GM21717 (cell line): Measurements from ENCODE around the gene MFSD12.
A peak's percentile ranks its signal among the peaks of the same experiment; 100 is the strongest.

Experiments used
- ATAC-seq: cut with Tn5 transposase; IDR thresholded peaks from one replicate; pipeline ENCODE4 v1.9.1; 2021; ENCODE audit warnings: mild to moderate bottlenecking, moderate library complexity; ENCODE audit not compliant: unreplicated experiment

The MFSD12 gene

GRCh38 chr19:3563709-3564524 lies 6.5 kb upstream of the MFSD12 start:
- no peak for ATAC-seq

DNA sequence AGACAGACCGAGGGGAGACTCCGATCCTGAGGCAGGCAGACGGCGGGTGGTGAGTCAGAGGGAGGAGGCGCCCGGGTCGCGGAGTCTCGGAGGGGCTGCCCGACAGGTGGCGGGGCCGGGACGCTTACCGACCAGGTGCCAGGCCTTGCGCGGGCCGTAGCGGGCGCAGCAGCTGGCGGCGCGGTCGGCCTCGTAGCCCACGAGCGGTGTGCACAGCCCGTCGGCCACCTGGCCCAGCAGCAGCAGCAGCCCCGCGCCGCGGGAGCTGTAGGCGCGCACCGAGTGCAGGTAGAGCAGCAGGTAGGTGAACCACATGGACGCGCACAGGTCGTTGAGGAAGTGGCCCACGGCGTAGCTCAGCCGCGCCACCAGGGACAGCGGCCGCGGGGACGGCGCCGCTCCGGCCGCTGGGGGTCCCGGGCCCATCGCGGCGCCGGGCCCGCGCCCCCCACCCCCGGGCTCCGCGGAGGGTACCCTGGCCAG lies 367 bp downstream of the MFSD12 start:
- ATAC-seq, result peak; percentile 24

DNA sequence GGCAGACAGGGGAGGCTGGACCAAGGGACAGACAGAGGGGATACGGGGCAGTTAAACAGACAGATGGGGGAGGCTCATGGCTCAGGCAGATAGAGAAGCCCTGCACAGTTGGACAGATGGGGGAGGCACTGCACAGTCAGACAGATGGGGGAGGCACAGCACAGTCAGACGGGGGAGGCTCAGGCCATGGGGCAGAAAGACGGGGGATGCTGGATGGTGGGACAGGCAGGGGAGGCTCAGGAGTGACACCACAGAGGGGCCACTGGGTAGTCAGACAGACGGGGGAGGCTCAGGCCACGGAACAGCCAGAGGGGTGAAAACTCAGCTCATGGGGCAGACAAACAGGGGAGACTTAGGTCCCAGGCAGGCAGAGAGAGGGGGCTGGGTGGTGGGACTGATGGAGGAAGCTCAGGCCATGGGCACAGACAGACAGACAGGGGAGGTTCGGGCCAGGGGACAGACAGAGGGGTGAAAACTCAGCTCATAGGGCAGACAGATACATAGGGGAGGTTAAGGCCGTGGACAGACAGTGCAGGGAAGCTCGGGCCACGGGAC lies 886 bp downstream of the MFSD12 start:
- no peak for ATAC-seq

DNA sequence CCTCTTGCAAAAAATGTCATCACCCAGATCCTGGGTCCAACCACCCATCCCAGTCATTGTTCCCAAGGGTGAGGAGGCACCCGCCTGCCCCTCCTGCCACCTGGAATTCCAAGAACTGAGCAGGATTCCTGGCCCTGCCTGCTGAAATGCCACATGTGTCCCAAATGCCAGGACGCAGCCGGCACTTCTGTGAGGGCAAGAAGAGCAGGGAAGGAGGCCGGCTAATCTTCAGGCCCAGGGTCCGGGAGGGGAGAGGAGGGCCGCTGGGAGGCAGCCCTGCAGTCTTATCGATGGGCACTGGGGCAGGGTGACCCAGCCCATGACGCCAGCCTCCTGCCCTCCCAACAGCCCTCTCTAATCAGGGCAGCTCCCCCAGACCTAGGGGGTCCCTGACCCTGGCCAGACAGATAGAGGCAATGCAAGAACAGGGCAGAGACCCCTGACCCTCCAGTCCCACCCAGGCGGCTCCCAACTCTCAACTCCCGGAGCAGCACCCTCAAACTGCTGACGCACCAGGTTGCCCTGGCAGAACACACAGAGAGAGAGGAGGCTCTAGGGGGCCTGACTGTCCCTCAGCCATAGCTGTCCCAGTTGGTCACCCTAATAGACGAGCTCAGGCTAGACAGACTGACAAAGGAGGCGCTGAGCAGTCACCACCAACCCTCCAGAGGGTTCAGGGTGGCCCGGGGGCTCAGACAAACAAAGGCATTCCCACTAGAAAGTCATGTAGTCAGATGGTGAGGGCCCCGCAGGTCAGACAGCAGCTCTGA lies 1.5 kb downstream of the MFSD12 start:
- ATAC-seq, result no peak

DNA sequence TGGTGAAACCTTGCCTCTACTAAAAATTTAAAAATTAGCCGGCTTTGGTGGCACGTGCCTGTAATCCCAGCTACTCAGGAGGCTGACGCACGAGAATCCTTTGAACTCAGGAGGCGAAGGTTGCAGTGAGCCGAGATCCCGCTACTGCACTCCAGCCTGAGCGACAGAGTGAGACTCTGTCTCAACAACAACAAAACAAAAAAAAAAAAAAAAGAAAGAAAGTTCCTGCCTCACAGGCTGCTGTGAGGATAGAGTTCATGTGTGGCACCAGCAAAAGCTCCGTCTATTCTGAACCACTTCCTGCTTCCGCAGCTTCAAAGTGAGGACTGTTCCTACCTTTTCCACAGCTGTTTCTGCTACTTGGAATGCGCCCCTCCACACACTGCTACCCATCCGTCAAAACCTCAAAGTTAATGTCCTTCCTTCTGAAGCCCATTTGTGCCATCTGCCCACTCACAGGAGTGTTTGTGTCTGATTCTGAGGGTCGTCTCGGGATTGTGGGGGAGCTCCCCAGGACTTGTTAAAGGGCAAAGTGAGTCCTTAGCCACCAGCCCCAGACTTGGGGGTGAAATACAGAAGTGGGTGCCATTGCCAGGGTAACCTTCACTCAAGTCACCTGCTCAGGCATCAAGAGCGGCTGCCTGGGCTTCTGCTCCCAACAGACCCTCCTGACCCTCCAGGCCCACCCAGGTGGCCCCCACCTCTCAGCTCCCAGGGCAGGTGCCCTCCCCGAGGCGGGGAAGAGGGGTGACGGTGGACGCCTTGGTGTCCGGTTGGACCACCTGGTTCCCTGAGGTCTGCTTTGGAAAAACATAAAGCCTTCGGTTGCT lies 2.9 kb downstream of the MFSD12 start:
- ATAC-seq, result no peak

GRCh38 chr19:3551792-3552095 lies 5.6 kb downstream of the MFSD12 start:
- no peak for ATAC-seq

- ATAC-seq, result no peak
Observed at GRCh38 chr19:3550947-3551791, 6.2 kb downstream of the MFSD12 start.

DNA sequence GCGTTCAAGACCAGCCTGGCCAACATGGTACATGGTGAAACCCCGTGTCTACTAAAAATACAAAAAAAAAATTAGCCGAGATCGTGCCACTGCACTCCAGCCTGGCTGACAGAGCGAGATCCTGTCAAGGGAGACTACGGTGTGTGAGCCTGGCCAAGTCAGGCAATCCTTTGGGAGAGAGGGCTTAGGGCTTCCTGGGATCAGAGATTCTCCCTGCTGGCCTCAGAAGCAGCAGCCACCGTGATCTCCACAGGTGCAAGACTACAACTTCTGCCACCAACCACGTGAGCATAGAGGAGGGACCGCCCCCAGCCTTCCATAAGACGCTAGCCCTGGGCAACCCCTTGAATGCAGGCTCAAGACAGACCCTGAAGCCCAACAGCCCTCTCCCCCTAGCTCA lies 7.6 kb downstream of the MFSD12 start:
- ATAC-seq, result no peak

- no peak for ATAC-seq
Observed at GRCh38 chr19:3548606-3549005, 8.8 kb downstream of the MFSD12 start.

GRCh38 chr19:3547767-3548282 lies 9.6 kb downstream of the MFSD12 start:
- ATAC-seq, result no peak

GRCh38 chr19:3547301-3547731 lies 10.1 kb downstream of the MFSD12 start:
- ATAC-seq, result no peak

DNA sequence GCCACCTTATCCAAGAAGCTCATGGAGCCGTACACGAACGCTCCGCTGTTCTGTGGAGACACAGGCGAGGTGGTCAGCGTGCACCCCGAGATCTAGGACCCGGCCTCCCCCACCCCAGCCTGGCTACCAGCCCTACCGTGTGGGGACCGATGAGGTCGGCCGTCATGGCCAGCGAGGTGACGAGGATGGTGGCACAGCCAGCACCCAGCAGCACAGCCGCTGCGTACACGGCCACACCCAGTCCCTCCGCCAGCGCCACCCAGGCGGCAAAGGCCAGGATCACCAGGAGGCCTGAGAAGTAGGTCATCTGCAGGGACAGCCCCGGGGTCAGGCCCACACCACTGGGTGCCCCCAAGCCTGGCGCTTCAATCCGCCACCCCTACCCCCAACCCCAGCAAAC lies 11.3 kb downstream of the MFSD12 start:
- ATAC-seq, result no peak

DNA sequence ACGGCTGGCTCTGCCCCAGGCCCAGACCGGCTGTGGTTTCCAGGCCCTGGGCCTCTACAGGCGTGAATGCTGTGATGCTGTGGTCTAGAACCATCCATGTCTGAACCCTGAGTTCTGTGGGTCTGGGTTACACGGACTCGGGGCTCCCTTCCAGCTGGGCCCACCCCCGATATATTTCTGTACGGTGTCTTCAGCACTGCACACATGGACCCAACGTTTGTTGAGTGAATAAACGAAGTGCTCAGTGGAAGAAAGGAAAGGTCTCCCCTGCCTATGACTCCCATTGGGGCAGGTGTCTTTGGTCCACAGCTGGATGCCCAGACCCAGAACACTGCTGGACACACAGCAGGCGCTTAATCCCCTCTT lies 11.7 kb downstream of the MFSD12 start:
- no peak for ATAC-seq

DNA sequence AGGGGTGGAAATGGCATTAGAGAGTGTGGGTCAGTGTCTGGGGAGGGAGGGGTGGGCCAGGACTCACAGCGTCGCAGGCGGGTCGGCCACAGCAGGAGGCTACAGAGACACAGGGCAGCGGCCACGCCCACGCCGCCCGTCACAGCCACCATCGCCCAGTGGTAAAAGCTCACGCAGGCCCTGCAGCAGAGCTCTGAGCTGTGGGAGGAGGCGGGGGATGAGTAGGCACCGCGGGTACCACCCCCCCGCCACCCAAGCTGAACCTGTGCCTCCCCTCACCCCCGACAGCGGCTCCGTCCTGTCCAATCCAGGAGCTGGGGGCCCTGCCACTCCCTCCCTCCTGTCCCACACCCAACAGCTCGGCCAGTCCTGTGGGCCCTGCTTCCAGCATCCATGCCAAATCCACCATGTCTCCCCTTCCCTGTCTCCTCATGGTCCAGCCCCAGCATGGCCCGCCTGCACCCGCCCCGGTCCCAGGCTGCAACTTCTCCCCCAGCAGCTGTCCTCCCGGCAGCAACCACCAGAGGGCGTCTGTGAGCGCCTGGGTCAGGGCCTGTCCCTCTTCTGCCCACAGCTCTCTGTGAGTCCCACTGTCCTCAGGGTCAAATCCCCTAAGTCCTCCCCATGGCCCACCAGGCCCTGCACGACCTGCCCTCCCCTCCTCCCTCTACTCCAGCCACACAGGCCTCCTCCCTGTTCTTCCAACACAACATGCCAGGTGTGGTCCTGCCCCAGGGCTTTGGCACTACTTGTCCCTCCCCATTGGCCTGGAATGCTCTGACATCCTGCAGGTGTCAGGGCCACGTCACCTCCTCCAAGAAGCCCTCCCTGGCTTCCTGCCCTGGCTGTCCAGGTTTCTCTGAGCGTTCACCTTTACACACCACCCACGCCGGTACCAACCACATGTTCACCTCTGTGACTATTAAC lies 12.4 kb downstream of the MFSD12 start:
- no peak for ATAC-seq

- ATAC-seq, result no peak
Observed at GRCh38 chr19:3544058-3544376, 13.4 kb downstream of the MFSD12 start.

DNA sequence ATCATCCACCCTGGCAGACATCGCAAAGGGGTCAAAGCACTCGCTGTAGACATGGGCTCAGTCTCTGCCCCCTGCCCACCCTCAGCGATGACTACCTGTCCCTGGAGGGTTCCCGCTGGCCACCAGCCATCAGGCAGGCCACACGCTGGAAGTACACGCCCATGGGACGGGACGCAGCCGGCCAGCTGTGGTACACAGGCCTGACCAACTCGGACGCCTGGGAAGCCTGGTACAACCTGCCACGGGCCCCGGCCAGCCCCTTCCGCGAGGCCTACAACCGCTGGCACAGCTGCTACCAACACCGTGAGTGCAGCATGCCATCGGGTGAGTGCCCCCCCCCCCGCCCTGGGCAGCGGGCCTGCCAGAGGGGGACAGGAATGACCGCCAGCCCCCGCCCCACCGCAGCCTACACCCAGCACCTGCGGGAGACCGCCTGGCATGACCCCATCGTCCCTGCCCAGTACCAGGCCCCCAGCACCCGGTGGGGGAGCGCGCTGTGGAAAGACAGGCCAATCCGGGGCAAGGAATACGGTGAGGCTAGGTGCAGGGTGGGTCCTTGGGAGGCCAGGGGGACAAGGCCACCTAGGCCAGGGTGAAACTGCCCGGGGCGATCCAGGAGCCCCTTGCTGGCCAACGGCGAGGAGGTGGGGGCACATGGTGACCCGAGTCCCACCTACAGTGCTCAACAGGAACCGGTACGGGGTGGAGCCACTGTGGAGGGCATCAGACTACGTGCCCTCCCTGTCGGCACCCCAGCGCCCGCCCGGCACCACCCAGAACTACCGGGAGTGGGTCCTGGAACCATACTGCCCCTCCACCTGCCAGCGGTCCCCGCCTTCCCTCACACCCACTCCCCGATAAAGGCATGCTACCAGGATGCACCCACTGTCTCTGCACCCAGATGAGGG lies 14.0 kb downstream of the MFSD12 start:
- ATAC-seq, result no peak

- ATAC-seq, result no peak
Observed at GRCh38 chr19:3539756-3540118, 17.6 kb downstream of the MFSD12 start.
